GM21825 (cell line): ENCODE results near the gene S100B.

ENCODE experiments used
- ATAC-seq: cut with Tn5 transposase; IDR thresholded peaks from one replicate; pipeline ENCODE4 v1.9.1; 2021; ENCODE audit warnings: mild to moderate bottlenecking, moderate library complexity; ENCODE audit not compliant: unreplicated experiment

Gene S100B

DNA sequence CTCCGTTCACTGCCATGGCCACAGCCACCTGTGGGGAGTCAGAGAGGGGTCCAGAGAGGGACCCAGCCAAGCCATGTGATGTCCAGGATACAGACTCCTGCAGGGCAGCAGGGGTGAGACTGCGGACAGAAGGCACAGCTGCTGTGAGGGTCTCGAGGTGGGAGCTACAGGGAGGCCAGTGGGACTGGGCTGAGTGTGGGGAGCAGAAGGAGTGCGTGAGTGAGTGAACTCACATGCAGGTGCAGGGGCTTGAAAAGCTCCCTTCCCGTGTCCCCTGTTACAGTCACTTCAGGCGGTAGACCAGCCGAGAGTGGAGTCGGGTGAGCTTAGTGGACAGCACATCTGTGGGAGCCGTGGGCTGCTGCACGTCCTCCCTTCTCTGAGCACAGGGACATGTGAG is 42.4 kb downstream of the S100B start:
- no peak for ATAC-seq

- no peak for ATAC-seq
Measured at GRCh38 chr21:46561445-46562090, 43.3 kb downstream of the S100B start.

GRCh38 chr21:46560568-46561444 is 44.1 kb downstream of the S100B start:
- no peak for ATAC-seq

GRCh38 chr21:46559291-46559983 is 45.4 kb downstream of the S100B start:
- ATAC-seq: no peak

- ATAC-seq: no peak
Measured at GRCh38 chr21:46557919-46558392, 46.9 kb downstream of the S100B start.

DNA sequence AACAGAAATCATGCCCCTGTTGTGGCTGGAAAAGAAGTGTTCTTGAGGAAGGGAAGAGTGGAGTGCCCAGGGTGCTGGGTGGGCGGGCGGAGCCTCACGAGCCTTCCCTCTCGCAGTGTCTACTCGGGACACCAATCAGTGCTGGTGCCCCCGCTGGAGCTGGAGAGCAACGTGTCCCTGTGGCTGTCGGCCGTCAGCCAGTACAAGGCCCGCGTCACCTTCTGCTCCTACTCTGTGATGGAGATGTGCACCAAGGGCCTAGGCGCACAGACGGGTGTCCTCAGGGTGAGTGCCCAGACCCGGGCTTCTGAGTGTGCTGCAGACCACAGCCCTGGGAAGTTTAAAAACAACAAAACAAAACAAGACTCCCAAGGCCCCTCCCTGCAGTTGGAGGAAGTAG is 47.4 kb downstream of the S100B start:
- no peak for ATAC-seq

DNA sequence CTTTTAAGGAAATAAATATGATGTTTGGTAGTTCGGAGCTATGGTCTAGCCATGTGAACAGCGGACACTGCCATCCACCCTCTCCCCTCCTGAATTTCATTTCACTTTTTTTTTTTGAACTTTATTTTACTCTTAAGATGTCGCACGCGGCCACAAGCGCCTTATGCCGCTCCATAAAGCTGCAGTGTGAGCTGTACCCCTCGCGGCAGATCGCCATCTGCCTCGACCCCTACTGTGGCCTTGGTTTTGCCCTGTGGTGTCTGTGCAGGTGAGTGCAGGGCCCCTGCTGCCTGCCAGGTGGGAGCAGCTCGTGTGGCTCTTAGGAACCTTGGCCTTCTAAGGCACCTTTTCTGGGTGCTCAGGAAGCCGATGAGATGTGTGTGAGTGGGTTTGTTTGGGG is 48.1 kb downstream of the S100B start:
- no peak for ATAC-seq

DNA sequence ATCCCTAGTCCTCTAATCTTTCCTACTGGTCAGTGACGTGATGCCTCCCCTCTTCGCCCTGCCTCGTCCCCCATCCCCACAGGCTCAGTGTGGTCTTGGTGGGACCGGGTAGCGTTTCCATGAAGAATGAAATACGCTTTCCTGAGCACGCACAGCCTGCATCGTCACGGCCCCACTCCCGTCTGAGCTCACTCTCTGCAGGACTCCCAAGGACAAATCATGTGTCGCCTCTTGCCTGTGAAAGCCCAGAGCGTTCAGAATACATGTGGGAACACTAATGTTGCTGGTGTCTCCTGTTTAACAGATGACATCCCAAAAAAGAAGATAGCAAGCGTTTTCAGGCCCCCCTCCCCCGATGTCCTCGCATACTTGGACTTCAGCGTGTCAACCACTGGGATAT is 49.2 kb downstream of the S100B start:
- ATAC-seq: no peak

DNA sequence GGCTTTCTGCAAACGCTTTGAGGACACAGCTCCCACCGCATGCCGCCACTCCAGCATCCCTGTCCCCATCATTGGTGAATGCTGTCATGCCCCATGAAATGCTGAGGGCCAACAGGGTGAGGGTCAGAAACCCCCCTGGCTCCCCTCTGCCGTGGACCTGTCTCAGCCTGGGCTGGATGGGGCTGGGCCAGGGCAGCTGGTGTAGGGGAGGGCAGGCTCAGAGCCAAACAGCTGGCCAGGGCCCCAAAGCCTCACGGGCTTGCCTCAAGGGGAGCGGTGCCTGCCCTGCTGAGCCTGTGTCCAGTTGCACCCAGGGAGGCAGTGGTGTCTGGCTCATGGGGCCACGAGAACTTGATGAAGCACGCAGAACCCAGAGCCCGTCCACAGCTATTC is 49.7 kb downstream of the S100B start:
- ATAC-seq: no peak

DNA sequence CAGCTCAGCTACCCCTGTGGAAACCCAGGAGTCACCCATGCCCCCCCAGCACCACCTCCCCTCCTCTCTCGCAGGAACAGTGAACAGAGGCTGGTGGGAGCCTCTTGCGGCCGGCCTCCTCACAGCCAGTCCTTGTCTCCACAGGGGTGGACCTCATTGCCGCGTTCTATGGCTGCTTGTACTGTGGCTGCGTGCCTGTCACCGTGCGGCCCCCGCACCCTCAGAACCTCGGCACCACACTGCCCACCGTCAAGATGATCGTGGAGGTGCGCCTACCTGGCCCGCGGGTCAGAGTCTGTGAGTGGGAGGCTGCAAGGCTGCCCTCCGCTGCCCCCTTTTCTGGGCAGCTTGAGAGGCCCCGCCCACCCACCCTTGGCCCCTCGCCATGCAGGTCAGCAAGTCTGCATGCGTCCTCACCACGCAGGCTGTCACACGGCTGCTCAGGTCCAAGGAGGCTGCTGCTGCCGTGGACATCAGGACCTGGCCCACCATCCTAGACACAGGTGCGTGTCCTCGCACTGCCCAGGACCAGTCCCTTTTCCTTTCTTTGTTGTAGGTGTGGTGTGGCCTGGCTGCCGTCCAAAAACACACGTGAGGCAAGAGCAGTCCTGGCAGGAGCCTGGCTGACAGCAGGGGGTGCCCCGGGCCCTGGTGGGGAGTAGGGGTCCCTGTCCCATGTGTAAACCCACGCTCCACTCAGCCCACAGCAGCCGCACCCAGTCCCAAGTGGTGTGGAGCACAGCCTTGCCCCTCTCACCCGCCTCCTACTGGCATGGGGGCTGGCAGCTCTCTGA is 50.3 kb downstream of the S100B start:
- no peak for ATAC-seq

GRCh38 chr21:46553993-46554392 is 50.9 kb downstream of the S100B start:
- no peak for ATAC-seq

- ATAC-seq: no peak
Measured at GRCh38 chr21:46552865-46553379, 52.0 kb downstream of the S100B start.

GRCh38 chr21:46552274-46552673 is 52.6 kb downstream of the S100B start:
- no peak for ATAC-seq

- no peak for ATAC-seq
Measured at GRCh38 chr21:46551636-46552241, 53.1 kb downstream of the S100B start.

GRCh38 chr21:46550116-46550941 is 54.6 kb downstream of the S100B start:
- no peak for ATAC-seq

GRCh38 chr21:46549650-46550049 is 55.2 kb downstream of the S100B start:
- no peak for ATAC-seq
